ENCODE results near the gene MAML2.

MAML2 gene

DNA sequence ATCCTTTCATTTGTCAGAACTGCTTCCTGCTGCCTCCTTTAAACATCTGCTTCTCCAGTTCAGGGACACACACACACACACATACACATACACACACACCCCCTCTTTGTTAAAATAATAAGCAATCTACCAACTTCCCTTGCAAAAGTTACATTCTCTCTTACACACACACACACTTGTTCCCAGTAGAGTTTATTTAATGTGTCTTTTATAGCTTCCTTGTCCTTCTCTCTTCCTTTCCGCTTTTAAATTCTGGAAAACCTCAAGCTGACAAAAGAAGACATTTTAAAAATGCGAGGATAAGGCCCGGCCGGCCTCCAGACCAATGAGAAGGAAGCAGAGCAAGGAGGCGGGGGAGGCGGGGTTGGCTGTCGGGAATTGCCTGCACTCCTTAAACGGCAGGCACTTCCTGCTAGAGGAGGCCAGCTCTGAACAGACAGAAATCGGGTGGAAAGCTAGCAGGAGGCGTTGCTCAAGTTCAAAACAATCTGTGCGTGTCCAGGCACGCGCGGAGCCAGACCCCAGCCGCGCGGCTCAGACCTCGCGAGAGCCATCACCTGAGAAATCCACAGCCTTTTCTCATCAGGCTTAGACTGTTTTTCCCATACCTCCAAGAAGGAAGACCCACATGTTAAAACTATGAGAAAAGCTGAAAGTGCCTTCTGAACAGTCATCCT lies 99.9 kb downstream of the MAML2 start:
- peak; percentile 38 to 49 for DNase-seq (ENCODE audit: low read depth in 1 of 2, low spot score in 1 of 2)

DNA sequence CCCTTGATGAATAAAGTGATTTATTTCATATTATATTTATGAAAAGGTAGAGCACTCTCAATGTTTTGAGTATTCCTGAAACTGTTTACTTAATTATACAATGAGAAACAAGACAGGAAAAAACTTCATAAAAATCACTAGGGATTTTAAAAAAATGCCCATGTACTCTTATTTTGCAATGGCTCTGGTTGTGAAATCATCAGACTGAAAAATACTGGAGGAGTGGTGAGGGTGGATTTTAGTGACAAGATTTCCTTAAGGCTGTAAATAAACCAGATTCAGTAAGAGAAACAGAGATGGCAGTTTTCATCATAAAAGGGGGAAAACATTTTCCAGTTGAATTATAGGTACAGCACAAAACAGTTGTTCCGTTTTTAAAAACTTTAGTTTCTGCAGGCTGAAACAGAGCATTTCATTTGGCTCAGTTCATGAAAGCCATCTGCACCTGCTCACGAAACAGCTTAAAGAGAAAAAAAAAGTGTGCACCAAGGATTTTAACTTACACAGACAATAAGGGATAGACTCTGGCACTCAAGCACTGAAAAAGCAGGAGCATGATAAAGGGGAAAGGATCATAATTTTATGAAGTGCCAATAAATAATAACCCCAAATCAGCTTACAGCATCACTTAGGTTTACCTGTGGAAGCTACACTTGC lies 100.7 kb downstream of the MAML2 start:
- no peak for DNase-seq (ENCODE audit: low read depth in 1 of 2, low spot score in 1 of 2)

DNA sequence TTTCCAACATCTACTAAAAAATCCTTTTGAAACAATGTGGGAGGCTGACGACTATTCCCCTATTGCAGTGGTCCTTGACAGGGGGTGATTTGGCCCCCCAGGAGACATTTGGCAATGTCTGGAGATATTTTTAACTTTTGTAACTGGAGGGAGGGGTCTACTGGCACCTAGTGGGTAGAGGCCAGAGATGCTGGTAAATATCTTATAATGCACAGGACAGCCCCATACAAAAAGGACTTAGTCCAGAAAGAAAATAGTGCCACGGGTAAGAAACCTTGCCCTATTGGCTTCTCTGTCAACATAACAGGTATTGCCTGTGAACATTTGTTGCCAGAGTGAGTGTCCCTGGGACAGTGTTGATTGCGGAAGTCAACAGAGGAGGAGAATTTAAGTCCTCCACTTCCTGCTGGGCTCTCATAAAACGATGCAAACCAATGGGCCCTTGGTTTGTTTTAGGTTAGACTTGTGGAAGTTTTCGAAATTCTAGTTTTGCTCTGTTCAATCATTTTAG lies 101.6 kb downstream of the MAML2 start:
- no peak for DNase-seq (ENCODE audit: low read depth in 1 of 2, low spot score in 1 of 2)

DNA sequence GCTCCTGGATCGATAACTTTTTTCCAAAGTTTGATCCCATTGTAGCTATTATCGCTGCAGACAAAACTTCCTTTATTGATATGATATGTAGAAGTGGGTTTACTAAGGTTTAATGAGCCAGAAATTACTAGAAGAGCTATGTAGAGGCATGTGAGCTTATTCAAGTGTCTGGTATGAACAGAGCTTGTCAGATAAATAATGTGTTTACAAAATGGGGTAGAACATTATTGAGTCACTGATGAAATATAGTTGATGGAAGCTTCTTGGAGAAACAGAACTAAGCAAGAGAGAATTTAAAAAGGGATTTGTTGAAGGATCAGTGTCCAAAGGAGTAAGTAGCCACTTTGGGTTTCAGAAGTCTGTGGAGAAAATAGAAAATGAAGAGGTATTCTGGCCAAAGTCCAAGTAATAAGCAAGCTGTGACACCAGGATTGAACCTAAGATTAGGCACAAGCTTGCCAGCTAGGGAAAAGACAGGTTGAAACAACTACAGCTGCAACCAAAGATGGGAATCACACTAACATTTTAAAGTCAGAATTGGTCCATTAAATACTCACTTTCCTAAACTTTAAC lies 104.3 kb downstream of the MAML2 start:
- DNase-seq (ENCODE audit: low read depth in 1 of 2, low spot score in 1 of 2) = no peak

DNA sequence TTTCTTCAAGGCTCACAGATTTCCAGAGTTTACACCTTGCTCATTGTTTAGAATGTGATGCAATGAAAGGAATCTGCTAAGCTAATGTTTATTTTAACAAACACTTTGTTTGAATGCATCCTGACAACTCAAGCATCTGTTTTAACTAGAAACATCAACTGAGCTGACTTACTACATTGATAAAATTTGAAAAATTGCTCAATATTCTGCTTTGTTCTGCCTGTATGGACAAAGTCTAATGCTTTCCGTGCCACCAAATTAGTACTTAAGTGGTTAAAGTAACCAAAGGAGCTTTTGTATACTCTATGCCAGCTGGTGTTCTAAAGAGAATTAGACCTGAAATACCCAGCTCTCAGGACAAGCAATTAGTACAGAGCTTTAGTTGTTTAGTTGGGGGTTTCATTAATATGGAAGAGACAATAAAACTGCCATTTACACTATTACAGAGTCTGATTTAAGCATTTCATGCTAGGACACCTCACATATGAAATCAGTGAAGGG lies 105.2 kb downstream of the MAML2 start:
- DNase-seq (ENCODE audit: low read depth in 1 of 2, low spot score in 1 of 2) = no peak

DNA sequence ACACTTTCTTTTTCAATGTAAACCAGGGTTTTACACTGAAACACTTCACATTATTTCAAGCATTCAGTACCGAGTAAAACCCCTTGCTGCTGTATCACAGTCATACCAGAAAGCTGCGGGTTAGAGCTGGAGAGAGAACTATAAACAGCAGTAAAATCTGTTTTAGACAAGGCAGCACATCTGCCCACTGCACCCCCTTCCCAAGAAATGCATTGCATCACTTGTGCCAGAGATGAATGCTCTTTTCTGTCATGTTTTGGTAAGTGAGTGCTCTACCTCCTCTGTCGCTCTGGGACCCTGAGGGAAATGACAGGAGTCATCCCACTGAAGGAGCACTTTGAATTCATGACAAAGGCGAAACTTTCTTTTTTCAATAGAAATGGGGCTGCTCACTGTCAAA lies 107.2 kb downstream of the MAML2 start:
- DNase-seq (ENCODE audit: low read depth in 1 of 2, low spot score in 1 of 2) = peak in 1 of 2 donors; percentile 37

DNA sequence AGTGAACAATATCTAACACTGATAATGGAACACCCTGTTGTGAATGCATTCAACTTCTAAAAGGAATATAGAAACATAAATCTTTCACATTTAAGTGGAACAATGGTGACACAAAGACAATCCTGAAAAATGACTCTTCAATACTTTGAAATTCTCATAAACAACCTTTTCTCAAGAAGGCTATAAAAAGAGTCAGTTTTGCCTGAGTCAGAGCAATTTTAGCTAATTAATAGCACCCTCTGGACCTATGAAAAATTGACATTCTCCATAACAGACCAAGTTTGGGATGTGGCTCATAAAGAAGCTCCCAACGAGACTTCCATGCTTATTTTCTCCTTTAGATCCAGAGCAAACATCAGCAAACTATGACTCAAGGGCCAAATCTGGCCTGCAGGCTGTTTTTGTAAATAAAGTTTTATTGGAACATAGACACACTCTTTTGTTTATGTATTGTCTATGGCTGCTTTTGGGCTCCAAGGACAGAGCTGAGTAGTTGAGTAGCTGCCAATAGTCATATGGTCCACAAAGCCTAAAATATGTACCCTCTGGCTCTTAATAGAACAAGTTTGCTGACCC lies 108.0 kb downstream of the MAML2 start:
- DNase-seq (ENCODE audit: low read depth in 1 of 2, low spot score in 1 of 2) = no peak

DNA sequence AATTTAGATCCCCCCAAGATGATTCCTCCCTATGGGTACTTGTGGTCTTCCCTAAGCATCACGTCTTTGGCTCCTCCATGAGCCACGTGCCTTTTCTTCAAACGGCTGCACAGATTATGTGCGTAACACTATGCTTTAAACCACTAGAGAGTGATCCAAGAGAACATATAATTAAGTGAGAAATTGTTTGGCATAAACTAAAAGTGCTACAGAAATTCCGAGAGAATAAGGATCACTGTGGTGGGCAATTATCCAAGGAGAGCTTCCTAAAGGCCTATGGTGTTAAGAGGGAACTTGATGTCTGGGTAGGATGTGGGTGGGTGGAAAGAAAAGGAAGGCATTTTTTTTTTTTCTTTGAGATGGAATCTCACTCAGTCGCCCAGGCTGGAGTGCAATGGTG lies 110.9 kb downstream of the MAML2 start:
- no peak for DNase-seq (ENCODE audit: low read depth in 1 of 2, low spot score in 1 of 2)

DNA sequence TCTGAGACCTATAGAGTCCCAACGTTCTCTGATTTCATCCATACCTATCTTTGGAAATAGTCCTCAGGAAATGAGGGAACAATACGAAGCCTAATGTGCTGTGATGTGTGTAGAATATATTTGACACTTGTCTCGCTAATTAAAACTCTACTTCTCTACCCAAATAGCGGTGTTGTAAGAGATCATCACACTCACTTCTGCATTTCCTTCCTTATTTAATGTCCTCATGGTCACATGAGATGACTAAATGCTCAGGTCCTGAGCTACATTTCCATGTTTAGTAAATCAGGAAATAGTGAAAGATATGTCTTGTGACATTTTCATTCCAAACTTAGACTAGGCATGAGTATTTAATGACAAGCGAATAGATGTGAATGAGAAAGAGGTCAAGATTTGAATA lies 112.3 kb downstream of the MAML2 start:
- no peak for DNase-seq (ENCODE audit: low read depth in 1 of 2, low spot score in 1 of 2)

DNA sequence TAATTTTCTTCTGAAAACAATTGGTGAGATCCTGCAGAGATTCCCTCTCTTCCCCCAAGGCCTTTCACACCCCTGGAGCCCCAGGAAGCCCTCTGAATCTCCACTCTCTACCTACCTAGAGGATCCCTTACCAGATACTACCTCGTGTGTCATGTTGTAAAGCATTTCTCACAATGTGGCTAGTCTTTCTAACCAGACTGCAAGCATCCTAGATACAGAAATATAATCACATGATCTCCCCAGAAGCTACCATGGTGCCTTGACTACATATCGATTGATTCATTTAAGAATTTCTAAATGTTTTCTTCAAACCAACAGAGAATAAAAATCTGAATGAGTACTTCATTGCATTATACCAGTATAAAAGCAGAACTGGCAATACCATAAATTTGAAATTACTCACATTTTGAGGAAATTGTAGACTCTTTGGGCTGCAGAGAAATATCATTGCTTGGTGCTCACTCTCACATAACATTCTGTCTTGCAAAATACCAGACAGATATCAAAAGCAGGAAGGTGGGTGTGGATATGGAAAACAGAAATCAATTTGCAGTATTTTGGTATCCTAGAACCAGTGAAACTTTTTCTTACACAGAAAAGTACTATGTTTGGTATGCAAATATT lies 113.5 kb downstream of the MAML2 start:
- no peak for DNase-seq (ENCODE audit: low read depth in 1 of 2, low spot score in 1 of 2)

DNA sequence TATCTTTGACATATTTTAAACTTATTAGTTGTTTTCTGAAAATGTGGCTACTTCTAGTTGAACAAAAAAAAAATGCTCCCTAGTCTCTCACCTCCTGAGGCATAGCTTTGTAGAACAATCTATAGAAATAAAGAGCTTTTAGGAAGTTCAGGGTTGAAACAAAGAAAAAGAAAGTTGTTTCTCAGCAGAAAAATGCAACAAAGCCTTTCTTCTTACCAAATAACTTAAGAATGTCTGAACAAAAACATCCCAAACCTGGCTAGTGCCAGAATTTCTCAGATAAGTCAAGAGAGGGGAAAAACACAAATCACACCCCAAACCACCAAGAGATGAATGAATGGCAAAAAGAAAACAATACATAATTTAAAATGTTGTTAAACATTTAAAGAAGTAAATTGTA lies 114.1 kb downstream of the MAML2 start:
- DNase-seq (ENCODE audit: low read depth in 1 of 2, low spot score in 1 of 2) = no peak

DNA sequence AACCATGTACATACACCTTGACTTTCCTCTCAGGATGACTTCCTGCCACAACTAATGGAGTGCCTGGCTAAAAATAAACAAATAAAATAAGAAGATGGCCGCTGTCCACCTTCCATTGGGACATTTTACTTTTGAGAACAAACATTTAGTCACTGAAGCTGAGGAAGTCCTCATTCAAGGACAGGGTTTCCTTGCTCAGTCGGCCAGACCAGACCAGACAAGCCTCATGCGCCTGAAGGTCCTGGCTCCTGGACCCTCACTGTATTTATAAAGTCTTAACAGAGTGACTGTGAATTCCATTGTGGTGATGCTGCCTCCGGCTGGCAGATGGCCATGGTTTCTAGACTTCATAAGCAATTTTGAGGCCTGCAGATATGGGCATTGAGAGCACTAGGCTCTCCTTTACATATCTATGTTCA lies 114.5 kb downstream of the MAML2 start:
- DNase-seq (ENCODE audit: low read depth in 1 of 2, low spot score in 1 of 2) = no peak

DNA sequence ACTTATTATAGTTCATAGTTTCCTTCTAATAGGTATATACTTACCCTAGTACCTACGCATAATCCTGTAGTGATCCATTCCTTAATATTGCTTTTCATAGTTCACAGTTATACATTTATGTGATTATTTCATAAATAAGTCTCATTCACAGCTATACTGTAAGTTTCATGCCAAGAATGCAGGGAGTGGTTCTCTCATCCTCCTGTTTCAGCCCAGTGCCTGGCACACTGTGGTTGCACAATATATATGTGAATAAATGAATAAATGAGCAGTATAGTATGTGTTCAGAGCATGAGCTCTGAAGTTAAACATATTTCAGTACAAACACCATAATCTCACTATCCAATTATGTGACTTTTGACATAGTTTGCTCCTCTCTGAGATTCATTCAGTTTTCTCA lies 115.8 kb downstream of the MAML2 start:
- DNase-seq (ENCODE audit: low read depth in 1 of 2, low spot score in 1 of 2) = no peak

DNA sequence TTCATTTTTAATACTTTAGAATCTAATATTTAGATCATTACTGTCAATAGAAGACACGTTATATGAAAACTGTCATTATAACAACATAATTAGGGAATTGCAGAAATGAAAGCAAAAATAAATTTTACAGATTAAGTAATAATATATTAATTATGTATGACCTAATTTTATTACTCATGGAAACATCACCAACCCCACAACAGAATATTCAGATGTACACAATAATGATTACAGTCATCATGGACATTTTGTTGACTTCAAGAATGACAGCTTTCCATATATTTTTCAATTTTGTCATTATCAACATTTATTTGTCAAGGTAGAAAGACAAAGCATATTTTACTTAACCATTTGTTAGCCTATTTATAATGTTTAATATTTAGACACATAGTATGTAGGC lies 119.9 kb downstream of the MAML2 start:
- no peak for DNase-seq (ENCODE audit: low read depth in 1 of 2, low spot score in 1 of 2)

DNA sequence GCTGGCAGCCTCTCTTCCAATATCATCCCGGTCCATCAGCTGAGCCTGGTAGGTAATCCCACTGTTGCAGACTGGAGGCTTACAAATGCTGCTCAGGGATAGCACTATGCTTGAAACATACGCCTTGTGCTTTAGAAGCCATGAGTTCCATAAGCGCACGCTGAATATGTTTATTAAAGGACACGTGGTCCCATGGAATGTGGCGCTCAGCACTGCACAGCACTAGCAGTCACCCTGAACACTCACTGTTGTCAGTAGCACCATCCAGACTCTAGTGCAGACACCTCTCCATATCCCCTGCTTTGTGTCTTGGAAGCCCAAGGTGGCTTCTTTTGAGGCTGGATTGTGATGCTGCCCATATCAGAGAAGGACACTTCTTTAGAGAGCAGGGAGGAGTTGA lies 120.9 kb downstream of the MAML2 start:
- no peak for DNase-seq (ENCODE audit: low read depth in 1 of 2, low spot score in 1 of 2)

DNA sequence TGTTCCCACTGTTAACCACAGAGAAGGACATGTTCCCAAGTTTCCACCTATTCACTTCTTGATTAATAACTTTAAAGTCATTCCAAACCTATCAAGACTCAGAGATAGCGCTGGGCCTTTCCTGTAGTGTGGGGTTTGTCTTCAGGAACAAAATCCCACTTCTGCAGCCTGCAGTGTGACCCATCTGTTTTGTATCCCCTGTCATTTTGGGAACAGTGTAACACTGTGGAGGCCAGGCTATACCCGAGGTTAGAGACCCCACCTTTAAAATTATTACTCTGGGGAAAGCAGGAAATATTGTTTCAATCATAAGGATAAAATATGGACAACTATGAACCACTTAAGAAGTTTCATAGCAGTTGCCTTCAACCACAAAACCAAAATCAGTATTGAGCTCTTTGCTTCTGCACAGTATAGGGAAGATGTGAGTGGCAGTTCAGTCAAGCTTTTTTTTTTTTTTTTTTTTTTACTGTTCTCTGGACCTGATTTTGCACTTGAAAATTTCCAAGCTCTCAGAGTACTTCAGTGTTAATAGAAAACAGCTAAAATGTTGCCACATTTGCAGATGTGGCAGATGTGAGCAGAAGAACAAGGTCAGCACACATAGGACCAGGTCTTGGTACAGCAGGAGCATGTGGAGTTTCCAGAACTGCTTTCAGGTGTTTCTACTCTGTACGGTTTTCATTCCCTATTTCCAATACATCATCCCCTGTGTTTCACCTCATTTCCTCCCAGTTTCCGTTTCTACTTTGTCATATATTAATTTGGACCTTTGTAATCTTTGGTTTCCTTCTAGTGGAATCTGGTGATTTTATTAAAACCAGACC lies 121.5 kb downstream of the MAML2 start:
- no peak for DNase-seq (ENCODE audit: low read depth in 1 of 2, low spot score in 1 of 2)

DNA sequence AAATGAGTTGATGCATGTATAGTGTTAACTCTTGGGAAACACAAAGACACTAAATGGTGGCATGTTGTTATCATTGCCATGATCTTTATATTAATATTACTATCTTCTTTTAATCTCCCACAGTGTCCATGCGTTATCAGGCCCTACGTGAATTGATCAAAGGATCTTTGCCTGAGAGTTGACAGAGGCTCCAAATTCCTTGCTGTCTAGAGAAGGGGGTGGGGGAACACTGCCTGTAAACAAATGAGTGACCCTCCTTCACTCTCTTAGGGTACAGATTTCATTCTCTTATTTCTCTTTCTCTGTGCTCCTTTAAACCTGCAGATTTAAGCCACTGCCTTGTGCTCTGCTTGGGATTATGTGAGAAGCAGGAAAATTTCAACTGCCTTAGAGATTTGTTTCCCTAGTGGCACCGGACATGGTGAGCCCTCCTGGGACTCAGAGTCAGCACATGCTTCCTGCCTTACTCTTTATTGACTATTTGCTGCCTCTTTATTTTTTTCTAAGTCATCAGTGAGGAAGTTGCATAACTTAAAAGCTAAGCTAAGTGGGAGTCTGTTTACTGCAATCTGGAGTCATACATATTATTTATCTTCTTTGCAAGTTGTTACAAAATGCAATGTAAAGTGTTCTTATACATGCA lies 122.9 kb downstream of the MAML2 start:
- DNase-seq (ENCODE audit: low read depth in 1 of 2, low spot score in 1 of 2) = no peak

DNA sequence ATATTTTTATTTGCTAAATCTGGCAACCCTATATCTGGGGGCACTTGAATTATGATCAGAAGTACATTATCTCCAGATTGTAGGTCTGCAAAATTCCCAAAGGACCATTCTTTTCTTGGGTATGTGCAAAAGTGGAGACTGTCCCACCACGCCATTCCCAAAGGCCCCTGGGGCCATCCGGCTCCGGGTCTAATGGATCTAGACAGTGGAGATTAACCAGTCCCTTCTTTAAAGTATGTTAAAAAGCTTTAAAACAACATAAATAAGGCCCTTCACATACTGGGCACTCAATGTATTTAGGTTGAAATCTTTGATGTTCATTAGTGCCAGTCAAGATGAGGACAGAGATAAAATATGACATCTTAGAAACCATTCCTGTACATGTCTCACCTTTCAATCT lies 124.1 kb downstream of the MAML2 start:
- no peak for DNase-seq (ENCODE audit: low read depth in 1 of 2, low spot score in 1 of 2)

DNA sequence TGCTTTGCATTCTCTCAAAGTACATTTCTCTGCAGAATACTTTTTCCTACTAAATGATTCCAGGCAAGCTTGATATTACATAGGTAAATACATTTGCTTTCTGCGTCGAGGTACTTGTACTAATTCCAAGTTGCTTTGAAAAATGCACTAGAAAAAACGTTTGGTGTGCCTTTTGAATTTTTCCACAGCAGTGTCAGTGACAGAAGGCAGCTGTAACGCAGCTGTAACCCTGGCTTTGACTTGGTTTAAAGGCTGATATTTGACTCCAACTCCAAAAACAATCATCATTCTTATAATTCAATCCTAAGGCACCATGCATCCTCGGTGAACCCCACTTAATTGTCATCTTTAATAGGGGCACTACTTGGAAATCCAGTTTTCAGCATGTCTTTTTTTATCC lies 125.0 kb downstream of the MAML2 start:
- DNase-seq (ENCODE audit: low read depth in 1 of 2, low spot score in 1 of 2) = no peak

DNA sequence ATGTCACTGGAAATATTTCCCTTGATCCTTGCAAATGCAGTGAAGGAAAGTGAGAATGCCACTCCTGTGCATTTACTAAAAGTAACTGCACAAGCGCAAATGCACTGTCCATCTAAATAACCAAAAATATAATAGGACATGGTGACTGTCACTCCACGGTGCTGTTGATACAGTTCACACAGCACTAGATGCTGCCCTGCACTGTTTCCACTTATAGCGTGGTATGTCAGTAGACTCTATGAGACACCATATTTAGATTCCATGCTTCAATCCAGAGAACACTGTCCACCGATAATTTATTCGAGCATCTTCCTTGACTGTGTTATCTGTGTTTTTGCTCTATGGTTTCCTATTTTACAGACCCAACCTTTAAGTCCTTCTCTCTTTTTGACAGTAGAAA lies 125.8 kb downstream of the MAML2 start:
- no peak for DNase-seq (ENCODE audit: low read depth in 1 of 2, low spot score in 1 of 2)

Data from activated T-helper 1 cell treated with anti-CD3 and anti-CD28 coated beads, Interleukin-2, amount 50 U/mL, for 16 hours (primary cell).